OCI-M2 (cell line): ENCODE measurements around the gene MESP1.

Experiments
- DNase-seq: peaks from one replicate; lab custom pipeline; 2025; ENCODE audit not compliant: unreplicated experiment; lab: John Stamatoyannopoulos, UW

MESP1 gene

GRCh38 chr15:89760303-89761008, 9.4 kb upstream of the MESP1 start:
- DNase-seq = peak; percentile 79

GRCh38 chr15:89759835-89760234, 8.8 kb upstream of the MESP1 start:
- DNase-seq = no peak

- DNase-seq = no peak
Observed at GRCh38 chr15:89758981-89759380, 7.9 kb upstream of the MESP1 start.

- no peak for DNase-seq
Observed at GRCh38 chr15:89758283-89758682, 7.2 kb upstream of the MESP1 start.

- DNase-seq = no peak
Observed at GRCh38 chr15:89756897-89757296, 5.8 kb upstream of the MESP1 start.

GRCh38 chr15:89755701-89756100, 4.7 kb upstream of the MESP1 start:
- no peak for DNase-seq

GRCh38 chr15:89754361-89755154, 3.5 kb upstream of the MESP1 start:
- DNase-seq = no peak

GRCh38 chr15:89753855-89754254, 2.8 kb upstream of the MESP1 start:
- DNase-seq = no peak

- DNase-seq = no peak
Observed at GRCh38 chr15:89751748-89752147, 699 bp upstream of the MESP1 start.

GRCh38 chr15:89749951-89750559, 994 bp downstream of the MESP1 start:
- DNase-seq = no peak

GRCh38 chr15:89749526-89749925, 1.5 kb downstream of the MESP1 start:
- no peak for DNase-seq

- DNase-seq = no peak
Observed at GRCh38 chr15:89749054-89749453, 2.0 kb downstream of the MESP1 start.

GRCh38 chr15:89747708-89748682, 3.1 kb downstream of the MESP1 start:
- no peak for DNase-seq

GRCh38 chr15:89746386-89746780, 4.7 kb downstream of the MESP1 start:
- DNase-seq = no peak

- DNase-seq = no peak
Observed at GRCh38 chr15:89745768-89746167, 5.3 kb downstream of the MESP1 start.

- no peak for DNase-seq
Observed at GRCh38 chr15:89745131-89745530, 5.9 kb downstream of the MESP1 start.

- no peak for DNase-seq
Observed at GRCh38 chr15:89743594-89743993, 7.5 kb downstream of the MESP1 start.

- DNase-seq = no peak
Observed at GRCh38 chr15:89743011-89743410, 8.0 kb downstream of the MESP1 start.

- peak; percentile 10 for DNase-seq
Observed at GRCh38 chr15:89740137-89740536, 10.9 kb downstream of the MESP1 start.

GRCh38 chr15:89735773-89736172, 15.3 kb downstream of the MESP1 start:
- DNase-seq = no peak
